HFFc6 (cell line): Measurements from ENCODE around the gene DLX4. TPM values are rescaled to one million over a fixed set of nuclear protein-coding genes. Genes with fewer than 3 reads are reported as not detected.

ENCODE experiments used
- DNase-seq: peaks from one replicate; pipeline ENCODE4 v3.0.0-alpha.2; 2018
- H3K27ac Mint-ChIP-seq: 2 replicates; pipeline ENCODE4 v1.8.0; 2020; ENCODE audit warnings: mild to moderate bottlenecking, mixed read lengths
- H3K27me3 Mint-ChIP-seq: 2 replicates; pipeline ENCODE4 v1.8.0; 2021; ENCODE audit warnings: mild to moderate bottlenecking, moderate library complexity, mixed read lengths; ENCODE audit not compliant: insufficient read depth
- H3K36me3 Mint-ChIP-seq: 2 replicates; pipeline ENCODE4 v1.8.0; 2021; ENCODE audit warnings: low read depth, mixed read lengths
- H3K4me1 Mint-ChIP-seq: 2 replicates; pipeline ENCODE4 v1.8.0; 2020; ENCODE audit warnings: low read depth, mixed read lengths
- H3K4me3 Mint-ChIP-seq: 2 replicates; pipeline ENCODE4 v1.8.0; 2020; ENCODE audit warnings: mild to moderate bottlenecking, moderate library complexity, mixed read lengths
- H3K9me3 Mint-ChIP-seq: 2 replicates; pipeline ENCODE4 v1.8.0; 2020; ENCODE audit warnings: mild to moderate bottlenecking, mixed read lengths
- CTCF ChIP-seq: fragments of 200-600 bp; sonication (generic); IDR thresholded peaks from 2 replicates; pipeline ENCODE4 v1.5.0; 2021; ENCODE audit warnings: antibody characterized with exemption, mild to moderate bottlenecking
- total RNA-seq, 6 experiments: library from RNA; stranded (reverse); fragmentation: NEBNext Ultra II Directional; extraction: Animal tissue kit (Norgen Biotek cat#: 25700); gene quantifications; 2 replicates in 1 of 6; 3 replicates in 5 of 6; pipeline ENCODE4 v1.2.3, GENCODE V29; 2021

Gene DLX4
- total RNA-seq, 6 experiments from 2014 or later: not detected

DNA sequence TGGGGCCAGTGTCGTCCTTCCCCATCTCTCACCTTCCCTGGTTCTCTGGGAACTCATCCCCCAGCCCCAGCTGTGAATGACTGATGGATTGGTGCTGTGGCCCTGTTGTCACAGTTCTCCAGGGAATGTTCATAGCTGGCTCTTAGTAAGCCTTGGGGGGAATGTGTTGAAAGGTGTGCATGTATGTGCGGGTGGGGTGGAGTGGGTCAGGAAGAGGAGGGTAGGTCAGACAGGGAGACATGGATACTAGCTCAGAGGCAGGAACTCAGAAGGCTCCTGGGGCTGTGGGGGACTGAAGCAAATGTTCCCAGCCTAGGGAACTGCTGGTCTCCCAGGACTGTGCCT, 4.3 kb downstream of the DLX4 start:
- Mint-ChIP-seq H3K9me3 (no peaks in the 10 kb centered on the region), H3K4me3 (no peak overlapping the region), H3K27me3 (peaks cover 68% of the 10 kb centered on the region), H3K27ac (no peak overlapping the region), H3K4me1 (peaks cover 16% of the 10 kb centered on the region), H3K36me3 (no peaks in the 10 kb centered on the region)
- no peak for TF ChIP-seq CTCF
- no peak for DNase-seq

GRCh38 chr17:49975531-49975930, 6.5 kb downstream of the DLX4 start:
- no peaks in the 10 kb centered on the region for H3K36me3 Mint-ChIP-seq
- H3K27me3 Mint-ChIP-seq: peaks cover 63% of the 10 kb centered on the region
- H3K4me1 Mint-ChIP-seq: peaks cover 19% of the 10 kb centered on the region
- no peak overlapping the region for H3K4me3 Mint-ChIP-seq
- no peak overlapping the region for H3K27ac Mint-ChIP-seq
- no peak for DNase-seq
- H3K9me3 Mint-ChIP-seq: no peaks in the 10 kb centered on the region
- TF ChIP-seq CTCF: no peak

DNA sequence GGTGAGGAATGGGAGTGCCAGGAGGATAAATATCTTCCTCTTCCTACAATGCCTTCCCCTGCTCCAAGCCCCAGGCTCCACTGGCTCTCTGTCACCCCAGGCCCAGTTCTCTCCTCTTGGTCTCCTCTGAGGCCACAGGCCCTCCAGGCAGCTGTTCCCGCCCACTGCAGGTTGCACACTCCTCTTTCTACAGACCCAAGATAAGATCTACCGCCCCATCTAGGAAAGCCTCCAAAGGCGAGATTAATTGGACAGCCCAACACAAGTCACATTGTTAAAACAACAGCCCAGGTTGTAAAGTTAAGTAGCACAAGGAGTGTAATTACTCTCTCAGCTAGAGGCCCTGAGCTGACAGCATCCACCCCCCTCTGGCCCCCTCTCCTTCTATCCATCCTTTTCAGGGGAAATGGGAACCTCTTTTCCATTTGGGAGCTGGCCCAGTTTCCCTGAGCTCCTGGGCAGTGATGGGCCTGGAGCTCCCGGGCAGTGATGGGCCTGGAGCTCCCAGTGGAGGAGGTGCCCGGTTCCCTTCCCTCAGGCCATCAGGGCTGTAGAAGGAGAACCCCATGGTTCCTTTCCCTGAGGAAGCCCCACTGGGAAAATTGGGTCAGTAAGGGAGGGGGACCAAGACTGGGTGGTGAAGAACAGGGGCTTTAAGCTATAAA, 7.3 kb downstream of the DLX4 start:
- no peaks in the 10 kb centered on the region for H3K36me3 Mint-ChIP-seq
- no peaks in the 10 kb centered on the region for H3K9me3 Mint-ChIP-seq
- peaks cover 19% of the 10 kb centered on the region for H3K4me1 Mint-ChIP-seq
- no peak for TF ChIP-seq CTCF
- H3K27ac Mint-ChIP-seq: no peak overlapping the region
- peaks cover 62% of the 10 kb centered on the region for H3K27me3 Mint-ChIP-seq
- H3K4me3 Mint-ChIP-seq: no peak overlapping the region
- no peak for DNase-seq

- H3K4me1 Mint-ChIP-seq: peaks cover 19% of the 10 kb centered on the region
- no peak overlapping the region for H3K27ac Mint-ChIP-seq
- no peak overlapping the region for H3K4me3 Mint-ChIP-seq
- DNase-seq: no peak
- H3K9me3 Mint-ChIP-seq: no peaks in the 10 kb centered on the region
- peaks cover 60% of the 10 kb centered on the region for H3K27me3 Mint-ChIP-seq
- no peaks in the 10 kb centered on the region for H3K36me3 Mint-ChIP-seq
- TF ChIP-seq CTCF: no peak
Observed at GRCh38 chr17:49976828-49977202, 7.8 kb downstream of the DLX4 start.

DNA sequence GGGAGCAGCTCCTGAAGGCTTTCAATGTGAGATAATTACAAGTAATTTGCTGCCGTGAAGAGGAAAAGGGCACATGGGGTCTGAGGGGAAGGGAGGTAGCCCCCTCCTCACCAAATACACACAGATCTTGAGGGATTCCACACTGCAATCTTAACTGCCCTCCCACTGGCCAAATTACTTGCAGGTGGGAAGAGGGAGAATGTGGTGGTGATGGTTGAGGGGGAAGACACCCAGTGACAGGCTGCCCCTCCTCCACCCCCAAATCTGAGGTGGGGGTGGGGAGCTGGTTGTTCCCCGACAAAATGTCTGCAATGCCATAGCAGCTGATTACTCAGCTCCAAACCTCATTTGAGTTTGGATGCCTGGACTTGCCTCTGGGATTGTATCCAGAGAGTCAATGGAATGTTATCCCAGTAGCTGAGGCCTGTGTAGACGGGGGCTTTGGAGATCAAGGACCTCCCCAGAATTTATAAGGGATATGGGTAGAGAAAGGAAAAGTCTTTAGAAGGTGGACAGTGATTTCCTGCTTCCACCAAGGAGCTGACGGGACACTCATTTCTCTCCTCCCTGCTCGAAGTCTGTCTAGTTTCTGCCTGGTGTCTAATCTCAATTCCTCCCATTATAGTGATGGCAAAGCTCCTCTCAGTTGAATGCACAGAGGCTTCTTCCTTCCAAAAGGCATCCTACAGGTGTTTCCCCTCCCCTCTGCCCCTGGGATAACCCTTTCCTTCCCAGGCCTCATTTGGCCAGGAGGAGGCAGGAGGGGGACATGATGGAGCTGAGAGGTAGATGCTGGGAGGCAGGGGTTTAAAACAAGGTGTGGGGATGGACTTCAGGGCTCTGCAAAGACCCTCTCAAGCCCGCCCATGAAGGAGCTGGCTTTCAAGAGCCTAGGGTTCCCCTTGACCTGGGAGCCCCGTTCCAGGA, 8.7 kb downstream of the DLX4 start:
- Mint-ChIP-seq H3K4me3 (no peak overlapping the region), H3K27ac (no peak overlapping the region), H3K9me3 (no peaks in the 10 kb centered on the region), H3K36me3 (no peaks in the 10 kb centered on the region), H3K27me3 (peaks cover 58% of the 10 kb centered on the region), H3K4me1 (peaks cover 19% of the 10 kb centered on the region)
- no peak for TF ChIP-seq CTCF
- no peak for DNase-seq
